Right renal pelvis (tissue), 4 donors: ENCODE results near the gene TXNDC5. TPM values are rescaled to one million over a fixed set of nuclear protein-coding genes. Genes with fewer than 3 reads are reported as not detected.
"Not testable (repeated sequence)": the region's sequence is repeated elsewhere in the genome, so short reads cannot be mapped to it uniquely, and the experiment has no call there.

Source experiments
- DNase-seq, 4 donors: peaks; one replicate each; pipeline ENCODE4 v3.0.0-alpha.2; 2013; ENCODE audit warnings: low read depth in 4 of 4, low spot score in 3 of 4, missing footprints in 1 of 4
- polyA plus RNA-seq, 4 donors: library from polyadenylated mRNA; unstranded; fragments of 120-200 nt; gene quantifications; one replicate each; pipeline ENCODE4 v1.2.1, GENCODE V29; 2013; ENCODE audit not compliant: insufficient read length in 4 of 4

TXNDC5 gene
- polyA plus RNA-seq, 4 donors = 96.2 to 106 (median 101) TPM

GRCh38 chr6:7897461-7898192, 13.0 kb downstream of the TXNDC5 start:
- no peak for DNase-seq

GRCh38 chr6:7896465-7896987, 14.1 kb downstream of the TXNDC5 start:
- DNase-seq = no peak

GRCh38 chr6:7895125-7895423, 15.5 kb downstream of the TXNDC5 start:
- DNase-seq = no peak

GRCh38 chr6:7894262-7895124, 16.1 kb downstream of the TXNDC5 start:
- no peak for DNase-seq

- DNase-seq = no peak
These were observed 17.2 kb downstream of the TXNDC5 start for GRCh38 chr6:7893342-7893741.

GRCh38 chr6:7892367-7892766, 18.2 kb downstream of the TXNDC5 start:
- not testable (repeated sequence) for DNase-seq

- no peak for DNase-seq
These were observed 19.3 kb downstream of the TXNDC5 start for GRCh38 chr6:7891078-7891872.

GRCh38 chr6:7888587-7889357, 21.8 kb downstream of the TXNDC5 start:
- no peak for DNase-seq

- no peak for DNase-seq
These were observed 23.2 kb downstream of the TXNDC5 start for GRCh38 chr6:7887278-7887991.

- DNase-seq = no peak
These were observed 24.5 kb downstream of the TXNDC5 start for GRCh38 chr6:7886132-7886531.

GRCh38 chr6:7883381-7883780, 27.2 kb downstream of the TXNDC5 start:
- no peak for DNase-seq

- no peak for DNase-seq
These were observed 27.9 kb downstream of the TXNDC5 start for GRCh38 chr6:7882505-7883257.

GRCh38 chr6:7881765-7882500, 28.7 kb downstream of the TXNDC5 start:
- DNase-seq = no peak

- no peak for DNase-seq
These were observed 29.9 kb downstream of the TXNDC5 start for GRCh38 chr6:7880718-7881107.

GRCh38 chr6:7879980-7880717, 30.4 kb downstream of the TXNDC5 start:
- no peak for DNase-seq

- DNase-seq = no peak
These were observed 31.0 kb downstream of the TXNDC5 start for GRCh38 chr6:7879579-7879978.

- no peak for DNase-seq
These were observed 31.5 kb downstream of the TXNDC5 start for GRCh38 chr6:7879043-7879442.
